ENCODE measurements around the gene GLYR1. TPM values are rescaled to one million over a fixed set of nuclear protein-coding genes. Genes with fewer than 3 reads are reported as not detected.
A peak's percentile ranks its signal among the peaks of the same experiment; 100 is the strongest.
"Not testable (repeated sequence)": the region's sequence is repeated elsewhere in the genome, so short reads cannot be mapped to it uniquely, and the experiment has no call there.

GLYR1 gene
- total RNA-seq, 1 experiment from 2014 or later = 135 TPM

- H2AFZ ChIP-seq = no peak overlapping the region
- H4K20me1 ChIP-seq (ENCODE audit: insufficient read depth) = no peaks in the 10 kb centered on the region
- no TSS peak for BruUV-seq (replicated peaks)
- H3K27ac ChIP-seq = peak overlapping the region; percentile 22; the same call in 1 of the 2 replicates
- H3F3A ChIP-seq (ENCODE audit: insufficient read depth, low read depth) = peaks cover 16% of the 10 kb centered on the region; the same call in 1 of the 2 replicates
- H3K4me3 ChIP-seq = no peak overlapping the region
- intact Hi-C loops (cut with micrococcal nuclease; ENCODE audit: unreplicated experiment) = no loop called here
- no peaks in the 10 kb centered on the region for H3K79me2 ChIP-seq (ENCODE audit: low read depth)
- ChIA-PET CTCF (no interaction called here), POLR2A (ENCODE audit: unreplicated experiment) (no interaction called here)
- H3K4me1 ChIP-seq (replicated peaks; ENCODE audit: insufficient read depth) = peaks cover 32% of the 10 kb centered on the region
- H3K4me2 ChIP-seq = no peak overlapping the region
- DNase-seq = no peak
- H3K9me3 ChIP-seq (ENCODE audit: insufficient read depth, low read depth) = no peaks in the 10 kb centered on the region
- TF ChIP-seq EZH2 (IDR thresholded peaks at IDR 0.05; ENCODE audit: low read depth) = no peak
- no peak for TF ChIP-seq CTCF (conservative IDR thresholded peaks at IDR 0.05)
- H3K27me3 ChIP-seq (ENCODE audit: insufficient read depth, low read depth) = no peaks in the 10 kb centered on the region
- H3K9me2 ChIP-seq (ENCODE audit: insufficient read depth) = no peaks in the 10 kb centered on the region
- H3K36me3 ChIP-seq (ENCODE audit: low read depth) = no peaks in the 10 kb centered on the region
These were observed 60.0 kb downstream of the GLYR1 start for GRCh38 chr16:4787068-4787467.

DNA sequence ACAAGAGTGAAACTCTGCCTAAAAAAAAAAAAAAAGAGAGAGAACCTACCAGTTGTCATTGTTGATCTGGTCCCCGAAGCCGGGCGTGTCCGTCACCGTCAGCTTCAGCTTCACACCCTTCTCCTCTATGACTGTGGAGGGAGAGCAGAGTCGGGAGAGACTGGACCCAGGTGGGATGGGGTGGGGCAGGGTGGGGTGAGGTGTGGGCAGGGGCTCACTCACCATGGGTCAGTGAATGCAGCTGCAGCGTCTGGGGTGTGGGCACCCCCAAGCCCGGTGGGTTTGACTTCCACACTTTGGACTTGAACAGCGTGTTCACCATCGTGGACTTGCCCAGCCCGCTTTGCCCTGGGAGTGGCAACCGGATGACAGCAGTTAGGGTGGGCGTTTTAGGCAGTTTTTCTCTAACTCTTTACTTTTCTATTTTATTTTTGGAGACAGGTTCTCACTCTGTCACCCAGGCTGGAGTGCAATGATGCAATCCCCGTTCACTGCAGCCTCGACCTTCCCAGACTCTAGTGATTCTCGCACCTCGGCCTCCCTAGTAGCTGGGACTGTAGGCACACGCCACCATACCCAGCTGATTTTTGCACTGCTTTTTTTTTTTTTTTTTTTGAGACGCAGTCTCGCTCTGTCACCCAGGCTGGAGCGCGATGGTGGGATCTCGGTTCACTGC, 61.2 kb downstream of the GLYR1 start:
- H3K36me3 ChIP-seq (ENCODE audit: low read depth) = no peaks in the 10 kb centered on the region
- DNase-seq = no peak
- no peaks in the 10 kb centered on the region for H3K9me3 ChIP-seq (ENCODE audit: insufficient read depth, low read depth)
- intact Hi-C loops (cut with micrococcal nuclease; ENCODE audit: unreplicated experiment) = no loop called here
- H3K4me1 ChIP-seq (replicated peaks; ENCODE audit: insufficient read depth) = peaks cover 32% of the 10 kb centered on the region
- H3F3A ChIP-seq (ENCODE audit: insufficient read depth, low read depth) = peaks cover 14% of the 10 kb centered on the region; the same call in 1 of the 2 replicates
- no peak overlapping the region for H2AFZ ChIP-seq
- H3K27me3 ChIP-seq (ENCODE audit: insufficient read depth, low read depth) = no peaks in the 10 kb centered on the region
- BruUV-seq (replicated peaks) = no TSS peak
- TF ChIP-seq CTCF (conservative IDR thresholded peaks at IDR 0.05) (no peak), EZH2 (IDR thresholded peaks at IDR 0.05; ENCODE audit: low read depth) (no peak)
- no peak overlapping the region for H3K4me3 ChIP-seq
- no peaks in the 10 kb centered on the region for H4K20me1 ChIP-seq (ENCODE audit: insufficient read depth)
- ChIA-PET CTCF (interaction anchor here (0.7 kb wide), 1 partner anchor 98 kb away, joined by 4 read pairs; no protein-coding TSS in a partner anchor), POLR2A (ENCODE audit: unreplicated experiment) (interaction anchor here (0.8 kb wide), 1 partner anchor 92 kb away, joined by 14 read pairs; no protein-coding TSS in a partner anchor)
- H3K27ac ChIP-seq = no peak overlapping the region
- H3K79me2 ChIP-seq (ENCODE audit: low read depth) = no peaks in the 10 kb centered on the region
- H3K4me2 ChIP-seq = no peak overlapping the region
- H3K9me2 ChIP-seq (ENCODE audit: insufficient read depth) = no peaks in the 10 kb centered on the region

GRCh38 chr16:4784444-4784987, 62.6 kb downstream of the GLYR1 start:
- H4K20me1 ChIP-seq (ENCODE audit: insufficient read depth); H3K9me2 ChIP-seq (ENCODE audit: insufficient read depth); H3K9me3 ChIP-seq (ENCODE audit: insufficient read depth, low read depth); H3K27me3 ChIP-seq (ENCODE audit: insufficient read depth, low read depth); H3K4me3 ChIP-seq; CTCF ChIA-PET; H3K36me3 ChIP-seq (ENCODE audit: low read depth); H3K4me2 ChIP-seq; H3K27ac ChIP-seq; H3F3A ChIP-seq (ENCODE audit: insufficient read depth, low read depth); H3K79me2 ChIP-seq (ENCODE audit: low read depth); H2AFZ ChIP-seq; intact Hi-C loops (cut with micrococcal nuclease; ENCODE audit: unreplicated experiment); POLR2A ChIA-PET (ENCODE audit: unreplicated experiment); DNase-seq; BruUV-seq (replicated peaks): not testable (repeated sequence)
- H3K4me1 ChIP-seq (replicated peaks; ENCODE audit: insufficient read depth) = peaks cover 18% of the 10 kb centered on the region
